B cell (primary cell): ENCODE measurements around the gene REV1. TPM values are rescaled to one million over a fixed set of nuclear protein-coding genes. Genes with fewer than 3 reads are reported as not detected.
"Not testable (repeated sequence)": the region's sequence is repeated elsewhere in the genome, so short reads cannot be mapped to it uniquely, and the experiment has no call there.

Source experiments
- ATAC-seq: fragments of 200-7000 bp; cut with Tn5 transposase; one replicate; pipeline ENCODE4 v1.10.0; 2021; ENCODE audit warnings: low read depth, mild to moderate bottlenecking, moderate number of reproducible peaks, moderate library complexity
- CTCF ChIA-PET: fragments of 350-600 bp; sonication (Branson Sonifier 250); formaldehyde crosslinking; loops from one replicate; lab custom pipeline; 2021; ENCODE audit warnings: antibody characterized with exemption, inconsistent platforms; lab: Charles Lee
- POLR2A ChIA-PET: fragments of 350-600 bp; sonication (Branson Sonifier 250); formaldehyde crosslinking; loops from one replicate; lab custom pipeline; 2021; ENCODE audit warnings: antibody characterized with exemption; lab: Charles Lee
- DNase-seq: peaks from one replicate; pipeline ENCODE4 v3.0.0; 2013
- H2AFZ ChIP-seq: 2 replicates; pipeline ENCODE4 v1.6.1; 2012; ENCODE audit warnings: mild to moderate bottlenecking, low read depth, low read length; ENCODE audit not compliant: insufficient read depth, poor library complexity, severe bottlenecking
- H3K27ac ChIP-seq, 2 donors: 1 replicate in 1 of 2; 2 replicates in 1 of 2; pipeline ENCODE4 v1.5.1; 2012 to 2013; ENCODE audit warnings: low read length in 2 of 2, mild to moderate bottlenecking in 2 of 2, moderate library complexity in 1 of 2
- H3K27me3 ChIP-seq, 4 experiments: fragments of 200-600 bp in 1 of 4; sonication (generic) in 1 of 4; replicated peaks in 1 of 4; 1 replicate in 2 of 4; 2 replicates in 2 of 4; pipeline versions ENCODE4 v1.6.1 to v1.7.0; 2013 to 2016; ENCODE audit warnings: low read length in 3 of 4, mild to moderate bottlenecking in 2 of 4, mixed read lengths in 1 of 4, moderate library complexity in 1 of 4; ENCODE audit not compliant: insufficient read depth in 4 of 4, control insufficient read depth in 3 of 4; ENCODE audit errors: control extremely low read depth in 1 of 4
- H3K36me3 ChIP-seq, 2 experiments: replicated peaks in 1 of 2; 1 replicate in 1 of 2; 2 replicates in 1 of 2; pipeline versions ENCODE4 v1.6.1 to v1.7.1; 2013; ENCODE audit warnings: low read length in 1 of 2; ENCODE audit not compliant: insufficient read depth in 2 of 2, control insufficient read depth in 1 of 2; ENCODE audit errors: control extremely low read depth in 1 of 2, extremely low read depth in 1 of 2
- H3K4me1 ChIP-seq, 2 donors: fragments of 200-600 bp in 1 of 2; sonication (generic) in 1 of 2; 1 replicate in 1 of 2; 2 replicates in 1 of 2; pipeline versions ENCODE4 v1.5.1 to v1.6.1; 2013 to 2017; ENCODE audit warnings: low read length in 2 of 2; ENCODE audit not compliant: control insufficient read depth in 2 of 2, insufficient read depth in 2 of 2
- H3K4me2 ChIP-seq: replicated peaks from 2 replicates; pipeline ENCODE3; 2012; ENCODE audit warnings: mild to moderate bottlenecking, low read depth, low read length; ENCODE audit not compliant: poor library complexity, severe bottlenecking
- H3K4me3 ChIP-seq, 5 experiments: fragments of 200-600 bp in 1 of 5; sonication (generic) in 1 of 5; 1 replicate in 3 of 5; 2 replicates in 2 of 5; pipeline versions ENCODE4 v1.5.1 to v1.7.0; 2011 to 2016; ENCODE audit warnings: low read length in 4 of 5, mild to moderate bottlenecking in 4 of 5, low read depth in 2 of 5, control low read depth in 1 of 5, moderate library complexity in 1 of 5; ENCODE audit not compliant: insufficient read depth in 1 of 5; ENCODE audit errors: control extremely low read depth in 1 of 5, extremely low read depth in 1 of 5
- H3K79me2 ChIP-seq: fragments of 200-600 bp; sonication (generic); one replicate; pipeline ENCODE4 v1.6.0; 2016; ENCODE audit warnings: low read length; ENCODE audit not compliant: control insufficient read depth, insufficient read depth
- H3K9ac ChIP-seq: fragments of 200-600 bp; sonication (generic); 2 replicates; pipeline ENCODE4 v1.6.1; 2017; ENCODE audit warnings: mild to moderate bottlenecking, low read length, moderate library complexity
- H3K9me3 ChIP-seq, 3 donors: one replicate each; pipeline versions ENCODE4 v1.6.1 to v1.7.1; 2013; ENCODE audit warnings: low read length in 2 of 3; ENCODE audit not compliant: control insufficient read depth in 2 of 3, insufficient read depth in 1 of 3; ENCODE audit errors: control extremely low read depth in 1 of 3
- H4K20me1 ChIP-seq: 2 replicates; pipeline ENCODE4 v1.6.0; 2012; ENCODE audit warnings: mild to moderate bottlenecking, low read length; ENCODE audit not compliant: insufficient read depth, control insufficient read depth, poor library complexity, severe bottlenecking
- H3K27ac Mint-ChIP-seq: one replicate; pipeline ENCODE4 v1.8.0; 2021; ENCODE audit warnings: mixed read lengths
- H3K27me3 Mint-ChIP-seq: one replicate; pipeline ENCODE4 v1.8.0; 2021; ENCODE audit warnings: mixed read lengths
- H3K4me1 Mint-ChIP-seq: one replicate; pipeline ENCODE4 v1.8.0; 2021; ENCODE audit warnings: mixed read lengths
- H3K4me3 Mint-ChIP-seq: one replicate; pipeline ENCODE4 v1.8.0; 2021; ENCODE audit warnings: mixed read lengths
- H3K9me3 Mint-ChIP-seq: one replicate; pipeline ENCODE4 v1.8.0; 2022; ENCODE audit warnings: mixed read lengths; ENCODE audit not compliant: insufficient read depth
- CTCF ChIP-seq: fragments of 200-600 bp; IDR thresholded peaks from one replicate; pipeline ENCODE4 v1.8.0; 2022; ENCODE audit warnings: antibody characterized with exemption, mild to moderate bottlenecking
- EZH2 ChIP-seq: IDR thresholded peaks from 2 replicates; pipeline ENCODE4 v1.6.1; 2012; ENCODE audit warnings: borderline replicate concordance, low read depth, mild to moderate bottlenecking, moderate library complexity, low read length; ENCODE audit not compliant: insufficient read depth, poor library complexity, severe bottlenecking
- WGBS: methylation state at CpG from one replicate; pipeline ENCODE4 v1.1.5; 2013; ENCODE audit warnings: missing lambda C conversion rate; ENCODE audit not compliant: insufficient coverage; 5-methylcytosine and 5-hydroxymethylcytosine counted together
- intact Hi-C: fragments of 100-400 bp; cut with micrococcal nuclease; formaldehyde crosslinking; loops from one replicate; pipeline ENCODE4 v1.10.0; 2022
- polyA plus RNA-seq: library from polyadenylated mRNA; depleted of rRNA; stranded (reverse); fragments of >200 nt; gene quantifications from 2 replicates; pipeline ENCODE4 v1.2.3, GENCODE V29; 2012
- total RNA-seq, 2 donors: library from RNA; stranded (reverse); fragments of 120-200 nt in 1 of 2; gene quantifications; 1 replicate in 1 of 2; 2 replicates in 1 of 2; pipeline versions ENCODE4 v1.2.3 to v1.2.4, GENCODE V29; 2013 to 2022

Gene REV1
- total and polyA plus RNA-seq, 2 donors (not counting 1 experiment from before 2014, with no cell fraction given), result 25.4 to 70.5 TPM

GRCh38 chr2:99373144-99373543, 116.7 kb downstream of the REV1 start:
- no peak overlapping the region for H2AFZ ChIP-seq

GRCh38 chr2:99368854-99369253, 121.0 kb downstream of the REV1 start:
- H3K27me3 Mint-ChIP-seq, H3K9me3 ChIP-seq, H3K27ac Mint-ChIP-seq, intact Hi-C loops, H2AFZ ChIP-seq, H3K79me2 ChIP-seq, H3K4me1 Mint-ChIP-seq, H3K27me3 ChIP-seq, H3K4me2 ChIP-seq, H3K4me3 ChIP-seq, POLR2A ChIA-PET, H3K9me3 Mint-ChIP-seq, CTCF ChIA-PET, H3K4me3 Mint-ChIP-seq, H3K27ac ChIP-seq, H3K9ac ChIP-seq, ATAC-seq, DNase-seq, H4K20me1 ChIP-seq, H3K4me1 ChIP-seq: not testable (repeated sequence)
- peaks cover 18 to 74% of the 10 kb centered on the region in 2 experiments for H3K36me3 ChIP-seq
- 100% methylated on average over 4 of the region's 5 CpGs for WGBS

More at GRCh38 chr2:99373144-99373543, 116.7 kb downstream of the REV1 start:
- ChIA-PET CTCF (interaction anchor here (1.3 kb wide), 1 partner anchor 12 kb away, joined by 3 read pairs; no protein-coding TSS in a partner anchor), POLR2A (no interaction called here)
- Mint-ChIP-seq H3K4me3 (no peak overlapping the region), H3K27me3 (no peaks in the 10 kb centered on the region), H3K27ac (no peak overlapping the region), H3K9me3 (no peaks in the 10 kb centered on the region), H3K4me1 (no peaks in the 10 kb centered on the region)
- peaks cover 0 to 4% (median 0%) of the 10 kb centered on the region in 3 donors for H3K9me3 ChIP-seq
- TF ChIP-seq CTCF, result no peak
- no peak for TF ChIP-seq EZH2
- intact Hi-C loops, result no loop called here
- H3K4me2 ChIP-seq, result no peak overlapping the region
- H3K79me2 ChIP-seq, result no peaks in the 10 kb centered on the region
- no peak for DNase-seq
- no peak for ATAC-seq
- no peaks in the 10 kb centered on the region for H3K27me3 ChIP-seq
- H3K9ac ChIP-seq, result no peak overlapping the region
- H3K4me1 ChIP-seq, result no peaks in the 10 kb centered on the region
- H4K20me1 ChIP-seq, result no peaks in the 10 kb centered on the region
- H3K4me3 ChIP-seq, result no peak overlapping the region
- H3K36me3 ChIP-seq, result peaks cover 23 to 65% of the 10 kb centered on the region in 2 experiments
- H3K27ac ChIP-seq, result no peak overlapping the region
- no CpG with 5 or more reads among the region's 4 CpGs for whole genome bisulfite sequencing
